Measurements from ENCODE around the gene NFIA.

DNA sequence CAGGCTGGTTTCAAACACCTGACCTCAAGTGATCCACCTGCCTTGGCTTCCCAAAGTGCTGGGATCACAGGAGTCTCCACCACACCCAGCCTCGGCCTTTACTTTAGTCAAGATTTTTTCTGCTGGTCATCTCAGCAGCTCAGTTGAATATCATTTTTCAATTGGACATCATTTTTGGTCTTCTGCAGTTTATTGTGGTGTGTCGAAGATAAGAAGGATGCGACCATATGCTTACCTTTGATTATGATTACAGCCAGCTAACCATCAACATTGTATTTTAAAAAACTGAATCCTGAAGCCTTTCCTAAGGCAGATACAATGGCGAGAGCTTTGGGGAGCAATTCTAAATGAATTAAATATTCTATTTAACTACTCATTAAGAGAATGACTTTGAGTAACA is 12.3 kb upstream of the NFIA start:
- no peak for TF ChIP-seq CTCF (IDR thresholded peaks at IDR 0.05)
- no peak for TF ChIP-seq POLR2A (IDR thresholded peaks at IDR 0.05; ENCODE audit: low read depth)
- TF ChIP-seq EP300 (IDR thresholded peaks at IDR 0.05): no peak
- TF ChIP-seq POLR2AphosphoS5 (IDR thresholded peaks at IDR 0.05): no peak

Measured in esophagus muscularis mucosa (tissue), 4 donors.